Osteocyte (in vitro differentiated cells): Measurements from ENCODE around the gene OR52K1. TPM values are rescaled to one million over a fixed set of nuclear protein-coding genes. Genes with fewer than 3 reads are reported as not detected.

Experiments
- DNase-seq: peaks from one replicate; pipeline ENCODE4 v3.0.0; 2021; ENCODE audit warnings: mixed read lengths; ENCODE audit not compliant: unreplicated experiment; ENCODE audit errors: extremely low spot score
- H3K27ac Mint-ChIP-seq: one replicate; pipeline ENCODE4 v1.8.0; 2021; ENCODE audit warnings: mild to moderate bottlenecking, mixed read lengths; ENCODE audit not compliant: unreplicated experiment
- H3K27me3 Mint-ChIP-seq: one replicate; pipeline ENCODE4 v1.8.0; 2021; ENCODE audit warnings: mixed read lengths; ENCODE audit not compliant: unreplicated experiment
- H3K36me3 Mint-ChIP-seq: one replicate; pipeline ENCODE4 v1.8.0; 2021; ENCODE audit warnings: mixed read lengths; ENCODE audit not compliant: unreplicated experiment
- H3K4me1 Mint-ChIP-seq: one replicate; pipeline ENCODE4 v1.8.0; 2021; ENCODE audit warnings: mixed read lengths; ENCODE audit not compliant: unreplicated experiment
- H3K4me3 Mint-ChIP-seq: one replicate; pipeline ENCODE4 v1.8.0; 2021; ENCODE audit warnings: mild to moderate bottlenecking, moderate library complexity, mixed read lengths; ENCODE audit not compliant: unreplicated experiment
- H3K9me3 Mint-ChIP-seq: one replicate; pipeline ENCODE4 v1.8.0; 2021; ENCODE audit warnings: mixed read lengths; ENCODE audit not compliant: unreplicated experiment
- CTCF ChIP-seq: fragments of 200-600 bp; sonication (generic); IDR thresholded peaks from 2 replicates; pipeline ENCODE4 v1.5.0; 2021; ENCODE audit warnings: antibody characterized with exemption, mild to moderate bottlenecking, moderate library complexity
- total RNA-seq: library from RNA; stranded (reverse); gene quantifications from 2 replicates; pipeline ENCODE4 v1.2.1, GENCODE V29; 2021

Gene OR52K1
- total RNA-seq, 1 donor from 2014 or later: not detected

GRCh38 chr11:4460151-4460550 is 22.3 kb upstream of the OR52K1 start:
- H3K9me3 Mint-ChIP-seq: peaks cover 15% of the 10 kb centered on the region
- H3K4me3 Mint-ChIP-seq: no peak overlapping the region
- H3K27ac Mint-ChIP-seq: no peak overlapping the region
- no peak for TF ChIP-seq CTCF
- no peak for DNase-seq
- H3K27me3 Mint-ChIP-seq: peaks cover 14% of the 10 kb centered on the region
- H3K36me3 Mint-ChIP-seq: peaks cover 4% of the 10 kb centered on the region
- peaks cover 2% of the 10 kb centered on the region for H3K4me1 Mint-ChIP-seq

GRCh38 chr11:4464216-4465159 is 18.0 kb upstream of the OR52K1 start:
- Mint-ChIP-seq H3K27ac (no peak overlapping the region), H3K4me3 (no peak overlapping the region), H3K36me3 (peaks cover 4% of the 10 kb centered on the region), H3K27me3 (peaks cover under 1% of the 10 kb centered on the region), H3K9me3 (peaks cover 17% of the 10 kb centered on the region), H3K4me1 (peaks cover 2% of the 10 kb centered on the region)
- no peak for DNase-seq
- TF ChIP-seq CTCF: no peak

GRCh38 chr11:4465407-4465806 is 17.0 kb upstream of the OR52K1 start:
- H3K9me3 Mint-ChIP-seq: peaks cover 17% of the 10 kb centered on the region
- no peak overlapping the region for H3K27ac Mint-ChIP-seq
- no peak for DNase-seq
- H3K36me3 Mint-ChIP-seq: peaks cover 4% of the 10 kb centered on the region
- no peak for TF ChIP-seq CTCF
- peaks cover 2% of the 10 kb centered on the region for H3K4me1 Mint-ChIP-seq
- no peak overlapping the region for H3K4me3 Mint-ChIP-seq
- H3K27me3 Mint-ChIP-seq: peaks cover 8% of the 10 kb centered on the region

- Mint-ChIP-seq H3K4me1 (peaks cover 2% of the 10 kb centered on the region), H3K9me3 (peaks cover 17% of the 10 kb centered on the region)
- no peak for TF ChIP-seq CTCF
Observed at GRCh38 chr11:4466131-4466870, 16.1 kb upstream of the OR52K1 start.

More at GRCh38 chr11:4466131-4466870, 16.1 kb upstream of the OR52K1 start:
- H3K36me3 Mint-ChIP-seq: peaks cover 4% of the 10 kb centered on the region
- H3K27me3 Mint-ChIP-seq: peaks cover 9% of the 10 kb centered on the region
- no peak overlapping the region for H3K4me3 Mint-ChIP-seq
- no peak overlapping the region for H3K27ac Mint-ChIP-seq
- DNase-seq: no peak
